GM12878 (cell line): ENCODE measurements around the gene TBC1D9B. TPM values are rescaled to one million over a fixed set of nuclear protein-coding genes. Genes with fewer than 3 reads are reported as not detected.

ENCODE experiments used
- ATAC-seq: fragments of 200-7000 bp; cut with Tn5 transposase; 3 replicates; pipeline ENCODE4 v1.9.1; 2020; ENCODE audit warnings: mild to moderate bottlenecking, moderate library complexity
- BruUV-seq: library from RNA; stranded (reverse); fragments of 400-500 nt; replicated peaks from 2 replicates; lab custom pipeline; 2021; lab: Mats Ljungman, UMichigan
- CTCF ChIA-PET: fragments of 300-600 bp; sonication (Branson Sonifier 250); formaldehyde crosslinking; extraction: SDS; loops from one replicate; lab custom pipeline; 2021; ENCODE audit warnings: inconsistent platforms; lab: Yijun Ruan, JAX
- POLR2A ChIA-PET: fragments of 350-600 bp; formaldehyde crosslinking; extraction: SDS; loops from one replicate; lab custom pipeline; 2021; ENCODE audit warnings: inconsistent platforms; lab: Charles Lee
- RAD21 ChIA-PET: fragments of 300-600 bp; sonication (Branson Sonifier 250); formaldehyde crosslinking; loops from one replicate; lab custom pipeline; 2023; ENCODE audit warnings: antibody characterized with exemption; ENCODE audit not compliant: unreplicated experiment; lab: Charles Lee
- SMC1A ChIA-PET: fragments of 300-600 bp; sonication (Branson Sonifier 250); formaldehyde crosslinking; loops from one replicate; lab custom pipeline; 2023; ENCODE audit not compliant: unreplicated experiment, uncharacterized antibody; lab: Charles Lee
- DNase-seq: peaks from one replicate; pipeline ENCODE4 v3.0.0-alpha.2; 2011; ENCODE audit warnings: low read depth, low spot score
- FAIRE-seq: peaks from 3 replicates; lab custom pipeline; 2011; peaks lifted over from hg19 to GRCh38; lab: Jason Lieb, UNC
- H2AFZ ChIP-seq: 2 replicates; pipeline ENCODE4 v1.6.0; 2011; ENCODE audit warnings: low read depth, low read length, control low read depth; ENCODE audit not compliant: control insufficient read depth
- H3K27ac ChIP-seq: 2 replicates; pipeline ENCODE4 v1.5.1; 2011; ENCODE audit warnings: control low read depth; ENCODE audit not compliant: control insufficient read depth, insufficient read depth
- H3K27me3 ChIP-seq, 2 experiments: replicated peaks in 1 of 2; 2 replicates each; pipeline versions ENCODE4 v1.6.0 to v1.6.1; 2011; ENCODE audit warnings: low read length in 1 of 2; ENCODE audit not compliant: control insufficient read depth in 2 of 2, insufficient read depth in 2 of 2
- H3K36me3 ChIP-seq, 2 experiments: 2 replicates each; pipeline ENCODE4 v1.5.1; 2011; ENCODE audit warnings: low read length in 1 of 2; ENCODE audit not compliant: control insufficient read depth in 2 of 2, insufficient read depth in 2 of 2
- H3K4me1 ChIP-seq: 2 replicates; pipeline ENCODE4 v1.6.1; 2011; ENCODE audit warnings: mild to moderate bottlenecking, low read length, moderate library complexity, mixed read lengths; ENCODE audit not compliant: control insufficient read depth, insufficient read depth
- H3K4me2 ChIP-seq: 2 replicates; pipeline ENCODE4 v1.6.0; 2011; ENCODE audit warnings: control low read depth; ENCODE audit not compliant: control insufficient read depth, insufficient read depth
- H3K4me3 ChIP-seq: fragments of 200-600 bp; sonication (generic); 2 replicates; pipeline ENCODE4 v1.5.1; 2016
- H3K79me2 ChIP-seq: 2 replicates; pipeline ENCODE4 v1.6.0; 2011; ENCODE audit warnings: low read length; ENCODE audit not compliant: control insufficient read depth, insufficient read depth
- H3K9ac ChIP-seq: 2 replicates; pipeline ENCODE4 v1.8.0; 2011; ENCODE audit warnings: low read length, control low read depth, mixed read lengths; ENCODE audit not compliant: control insufficient read depth, insufficient read depth
- H3K9me3 ChIP-seq: replicated peaks from 3 replicates; pipeline ENCODE4 v1.5.1; 2011; ENCODE audit warnings: mild to moderate bottlenecking, low read length; ENCODE audit not compliant: control insufficient read depth, insufficient read depth
- H4K20me1 ChIP-seq: 2 replicates; pipeline ENCODE4 v1.6.0; 2011; ENCODE audit not compliant: control insufficient read depth, insufficient read depth
- CBX5 ChIP-seq: sonication (generic); IDR thresholded peaks from 2 replicates; pipeline ENCODE4 v1.6.1; 2016; ENCODE audit warnings: low read depth, moderate library complexity, mild to moderate bottlenecking, inconsistent platforms
- CHD4 ChIP-seq: fragments of 200-600 bp; sonication (generic); IDR thresholded peaks from 2 replicates; pipeline ENCODE4 v1.6.1; 2016; ENCODE audit warnings: mild to moderate bottlenecking
- POLR2A ChIP-seq: IDR thresholded peaks from 2 replicates; pipeline ENCODE4 v1.6.1; 2011; ENCODE audit warnings: low read depth, mild to moderate bottlenecking, low read length
- POLR2AphosphoS5 ChIP-seq: IDR thresholded peaks from 2 replicates; pipeline ENCODE4 v1.6.1; 2011; ENCODE audit warnings: mild to moderate bottlenecking, low read length, inconsistent platforms
- SREBF1 ChIP-seq: IDR thresholded peaks from 2 replicates; pipeline ENCODE4 v1.6.1; 2012; ENCODE audit warnings: mild to moderate bottlenecking, low read length
- SUPT20H ChIP-seq: IDR thresholded peaks from 2 replicates; pipeline ENCODE4 v1.6.1; 2011; ENCODE audit warnings: low read depth, mild to moderate bottlenecking, low read length, moderate library complexity, borderline replicate concordance; ENCODE audit not compliant: control insufficient read depth
- WGBS: methylation state at CpG from one replicate; pipeline ENCODE4 v1.1.6; 2016; ENCODE audit warnings: low lambda C conversion rate; ENCODE audit not compliant: insufficient replicate concordance, insufficient coverage; ENCODE audit errors: missing lambda C conversion rate; 5-methylcytosine and 5-hydroxymethylcytosine counted together
- in situ Hi-C: fragments of 300-500 bp; cut with MboI; formaldehyde crosslinking; loops from 9 replicates; pipeline ENCODE4 v1.14.3; 2018; ENCODE audit warnings: mixed read lengths
- intact Hi-C: fragments of 100-400 bp; cut with micrococcal nuclease; formaldehyde crosslinking; loops from one replicate; pipeline ENCODE4 v1.14.2; 2022; ENCODE audit not compliant: unreplicated experiment
- polyA plus RNA-seq, 11 experiments: library from polyadenylated mRNA; depleted of rRNA in 4 of 11; unstranded in 6 of 11; stranded (reverse) in 5 of 11; fragments of >200 nt; fragmentation: Nextera tagmentation in 4 of 11; fragmentation: Illumina TruSeq in 1 of 11; extraction: Ambion mirVana in 4 of 11; extraction: Trizol in 1 of 11; gene quantifications; 1 replicate in 1 of 11; 2 replicates in 10 of 11; pipeline versions ENCODE4 v1.2.1 to v1.2.3, GENCODE V29; 2011 to 2016; ENCODE audit warnings: inconsistent platforms in 2 of 11, missing spikeins in 2 of 11, low read depth in 1 of 11
- total RNA-seq, 4 experiments: library from RNA; depleted of rRNA in 3 of 4; stranded (reverse); fragments of >200 nt in 3 of 4; fragmentation: Illumina TruSeq in 1 of 4; extraction: Trizol in 1 of 4; gene quantifications; 2 replicates each; pipeline versions ENCODE4 v1.2.1 to v1.2.3, GENCODE V29; 2013 to 2021
- TF ChIP-seq, protein P1 (sequence below): IDR thresholded peaks from 2 replicates; pipeline ENCODE4 v1.6.1; 2012; ENCODE audit warnings: low read length, inconsistent platforms

TBC1D9B gene
- total and polyA plus RNA-seq, 10 of the 15 experiments (the other 5 are each of a cell fraction or from before 2014, with no cell fraction given): 4.0 to 74.2 (median 34.6) TPM

GRCh38 chr5:179828756-179829421 is 78.8 kb downstream of the TBC1D9B start:
- WGBS: 95% methylated on average over 3 of the region's 3 CpGs
- no peak overlapping the region for H3K9ac ChIP-seq
- ChIA-PET RAD21 (no interaction called here), POLR2A (interaction anchor here (1.3 kb wide), 1 partner anchor 17 kb away, joined by 3 read pairs; no protein-coding TSS in a partner anchor), SMC1A (no interaction called here), CTCF (interaction anchor here (0.6 to 1.1 kb wide), 2 partner anchors 146 to 348 kb away, joined by 3 read pairs; no protein-coding TSS in a partner anchor)
- no peaks in the 10 kb centered on the region for H3K4me1 ChIP-seq
- intact Hi-C loops: no loop called here
- H3K27me3 ChIP-seq: no peaks in the 10 kb centered on the region
- FAIRE-seq (no peak), ATAC-seq (no peak), DNase-seq (no peak)
- H3K27ac ChIP-seq: no peak overlapping the region
- TF ChIP-seq POLR2A (peak; percentile 38; the same call in 1 of the 2 replicates), POLR2AphosphoS5 (peak; percentile 43; the same call in 1 of the 2 replicates), SREBF1 (no peak), SUPT20H (no peak), CBX5 (no peak), CHD4 (no peak)
- TF ChIP-seq, protein P1, sequence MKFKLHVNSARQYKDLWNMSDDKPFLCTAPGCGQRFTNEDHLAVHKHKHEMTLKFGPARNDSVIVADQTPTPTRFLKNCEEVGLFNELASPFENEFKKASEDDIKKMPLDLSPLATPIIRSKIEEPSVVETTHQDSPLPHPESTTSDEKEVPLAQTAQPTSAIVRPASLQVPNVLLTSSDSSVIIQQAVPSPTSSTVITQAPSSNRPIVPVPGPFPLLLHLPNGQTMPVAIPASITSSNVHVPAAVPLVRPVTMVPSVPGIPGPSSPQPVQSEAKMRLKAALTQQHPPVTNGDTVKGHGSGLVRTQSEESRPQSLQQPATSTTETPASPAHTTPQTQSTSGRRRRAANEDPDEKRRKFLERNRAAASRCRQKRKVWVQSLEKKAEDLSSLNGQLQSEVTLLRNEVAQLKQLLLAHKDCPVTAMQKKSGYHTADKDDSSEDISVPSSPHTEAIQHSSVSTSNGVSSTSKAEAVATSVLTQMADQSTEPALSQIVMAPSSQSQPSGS: no peak
- H3K36me3 ChIP-seq: peaks cover 30 to 47% of the 10 kb centered on the region in 2 experiments
- H2AFZ ChIP-seq: no peak overlapping the region
- H4K20me1 ChIP-seq: peaks cover 6% of the 10 kb centered on the region
- peaks cover 2% of the 10 kb centered on the region; the same call in 1 of the 2 replicates for H3K79me2 ChIP-seq
- H3K4me2 ChIP-seq: no peak overlapping the region
- H3K9me3 ChIP-seq: no peaks in the 10 kb centered on the region
- BruUV-seq: TSS peak; percentile 26
- in situ Hi-C loops: no loop called here
- no peak overlapping the region for H3K4me3 ChIP-seq
